ENCODE results near the gene NOP14.

Gene NOP14

DNA sequence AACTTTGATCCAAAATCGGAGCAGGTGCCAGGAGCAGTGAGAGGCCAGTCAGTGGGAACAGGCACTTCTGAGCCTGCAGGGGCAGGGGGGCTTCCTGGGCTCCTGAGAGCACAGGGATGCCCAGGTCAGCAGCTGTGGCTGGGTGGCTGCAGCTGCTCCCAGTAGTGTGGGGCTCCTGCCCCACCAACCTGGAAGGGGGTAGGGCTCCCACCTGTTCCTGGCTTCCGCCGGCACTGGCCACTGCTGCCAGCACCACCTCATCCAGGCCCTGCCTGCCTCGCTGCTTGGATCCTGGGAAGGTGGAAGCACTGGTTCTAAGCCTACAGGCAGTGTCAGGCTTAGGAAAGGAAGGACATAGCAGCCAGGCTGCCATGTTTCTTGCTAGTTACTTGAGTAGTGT is 18.8 kb upstream of the NOP14 start:
- H3K4me3 ChIP-seq (ENCODE audit: low read length): no peak overlapping the region
- H3K27me3 ChIP-seq (ENCODE audit: insufficient read depth, low read length): no peaks in the 10 kb centered on the region
- no peaks in the 10 kb centered on the region for H3K36me3 ChIP-seq (ENCODE audit: insufficient read depth, low read depth, low read length)
- H3K9me3 ChIP-seq (ENCODE audit: insufficient read depth, low read depth, low read length): peaks cover 15% of the 10 kb centered on the region
- no peaks in the 10 kb centered on the region; the same call in 1 of the 2 replicates for H3K4me1 ChIP-seq (ENCODE audit: insufficient read depth, low read length)
- no peak overlapping the region for H3K27ac ChIP-seq (ENCODE audit: low read length)
- H3K9ac ChIP-seq (ENCODE audit: low read depth, low read length): no peak overlapping the region

DNA sequence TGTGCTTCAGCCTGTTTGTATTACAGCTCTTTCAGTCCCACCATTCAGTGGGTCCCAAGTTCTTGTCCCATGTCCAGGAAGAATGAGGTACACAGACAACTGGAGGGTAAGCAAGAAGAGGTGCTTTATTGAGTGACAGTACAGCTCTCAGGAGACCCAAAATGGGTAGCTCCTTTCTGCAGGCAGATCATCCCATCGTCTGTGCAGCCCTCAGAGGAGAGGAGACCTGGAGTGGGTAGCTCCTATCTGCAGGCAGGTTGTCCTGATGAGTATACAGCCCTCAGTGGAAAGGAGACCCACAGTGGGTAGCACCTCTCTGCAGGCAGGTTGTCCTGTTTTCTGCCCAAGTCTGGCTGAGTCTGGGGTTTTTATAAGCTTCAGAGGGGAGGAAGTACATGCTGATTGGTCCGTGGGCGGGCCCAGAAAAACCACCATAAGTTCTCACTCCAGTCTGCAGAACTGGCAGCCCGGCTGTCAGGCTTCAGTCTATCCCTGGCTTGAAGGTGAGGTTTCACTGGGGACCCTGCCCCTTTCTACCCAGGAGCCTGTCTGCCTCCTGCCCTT is 18.1 kb upstream of the NOP14 start:
- Histone ChIP-seq H3K9me3 (ENCODE audit: insufficient read depth, low read depth, low read length) (peaks cover 15% of the 10 kb centered on the region), H3K4me3 (ENCODE audit: low read length) (no peak overlapping the region), H3K4me1 (ENCODE audit: insufficient read depth, low read length) (no peaks in the 10 kb centered on the region; the same call in 1 of the 2 replicates), H3K27ac (ENCODE audit: low read length) (no peak overlapping the region), H3K9ac (ENCODE audit: low read depth, low read length) (no peak overlapping the region), H3K36me3 (ENCODE audit: insufficient read depth, low read depth, low read length) (no peaks in the 10 kb centered on the region), H3K27me3 (ENCODE audit: insufficient read depth, low read length) (no peaks in the 10 kb centered on the region)

DNA sequence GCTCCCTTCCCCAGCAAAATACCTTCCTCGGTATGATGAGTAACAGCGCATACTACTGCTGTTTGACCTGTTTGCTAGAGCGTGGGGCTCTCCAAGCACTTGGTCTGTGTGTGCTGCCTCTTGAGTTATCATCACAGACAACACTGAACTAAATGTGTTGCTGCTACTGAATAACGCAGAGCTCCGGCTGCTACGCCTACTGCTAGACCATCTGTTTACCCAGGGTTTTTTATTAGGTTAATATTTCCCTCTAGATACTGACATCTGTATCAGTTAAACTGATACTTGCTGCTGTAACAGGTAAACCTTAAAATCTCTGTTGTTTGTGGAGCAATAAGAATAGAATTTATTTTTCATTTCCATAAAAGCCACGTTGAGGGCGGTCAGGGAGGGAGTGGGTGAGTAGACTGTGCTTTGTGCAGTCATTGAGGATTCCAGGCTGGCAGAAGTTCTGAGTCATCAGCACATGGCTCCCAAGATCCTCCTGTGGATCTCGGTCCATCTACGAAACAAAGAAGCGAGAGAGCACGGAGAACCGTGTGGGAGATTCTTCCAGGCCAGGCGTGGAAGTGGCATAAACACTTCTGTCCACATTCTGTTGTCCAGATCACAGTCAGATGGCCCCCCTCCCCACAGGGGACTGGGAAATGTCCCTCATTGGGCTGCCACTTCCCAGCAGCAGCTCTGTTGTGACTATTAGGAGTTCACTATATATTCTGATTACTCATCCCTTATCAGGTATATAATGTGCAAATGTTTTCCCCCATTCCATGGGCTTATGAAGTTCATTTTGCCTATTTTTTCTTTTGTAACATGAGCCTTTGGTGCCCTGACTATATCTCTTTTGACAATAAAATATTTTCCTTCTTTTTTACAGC is 14.2 kb upstream of the NOP14 start:
- Histone ChIP-seq H3K4me1 (ENCODE audit: insufficient read depth, low read length) (no peaks in the 10 kb centered on the region; the same call in 1 of the 2 replicates), H3K27ac (ENCODE audit: low read length) (no peak overlapping the region), H3K9ac (ENCODE audit: low read depth, low read length) (no peak overlapping the region), H3K4me3 (ENCODE audit: low read length) (no peak overlapping the region), H3K9me3 (ENCODE audit: insufficient read depth, low read depth, low read length) (peaks cover 15% of the 10 kb centered on the region), H3K27me3 (ENCODE audit: insufficient read depth, low read length) (no peaks in the 10 kb centered on the region), H3K36me3 (ENCODE audit: insufficient read depth, low read depth, low read length) (no peaks in the 10 kb centered on the region)

DNA sequence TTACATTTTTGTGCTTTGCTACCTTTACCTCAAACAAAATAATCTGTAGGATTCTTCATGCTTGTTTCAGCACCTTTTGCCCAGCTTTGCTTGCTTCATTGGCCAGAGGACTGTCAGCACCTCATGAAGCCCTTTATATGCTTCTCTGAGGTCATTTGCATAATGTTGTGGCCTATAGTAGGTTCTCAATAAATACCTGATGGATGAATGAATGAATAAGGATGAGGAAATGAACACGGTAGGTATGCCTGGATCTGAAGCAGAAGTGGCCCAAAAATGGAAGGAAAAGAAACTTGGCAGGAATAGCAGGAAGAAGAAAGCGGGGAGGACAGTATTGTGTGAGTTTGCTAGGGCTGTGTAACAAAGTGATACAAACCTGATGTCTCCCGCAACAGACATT is 8.1 kb upstream of the NOP14 start:
- Histone ChIP-seq H3K36me3 (ENCODE audit: insufficient read depth, low read depth, low read length) (no peaks in the 10 kb centered on the region), H3K9me3 (ENCODE audit: insufficient read depth, low read depth, low read length) (no peaks in the 10 kb centered on the region), H3K27ac (ENCODE audit: low read length) (no peak overlapping the region), H3K4me1 (ENCODE audit: insufficient read depth, low read length) (no peaks in the 10 kb centered on the region; the same call in 1 of the 2 replicates), H3K4me3 (ENCODE audit: low read length) (no peak overlapping the region), H3K27me3 (ENCODE audit: insufficient read depth, low read length) (no peaks in the 10 kb centered on the region), H3K9ac (ENCODE audit: low read depth, low read length) (no peak overlapping the region)

DNA sequence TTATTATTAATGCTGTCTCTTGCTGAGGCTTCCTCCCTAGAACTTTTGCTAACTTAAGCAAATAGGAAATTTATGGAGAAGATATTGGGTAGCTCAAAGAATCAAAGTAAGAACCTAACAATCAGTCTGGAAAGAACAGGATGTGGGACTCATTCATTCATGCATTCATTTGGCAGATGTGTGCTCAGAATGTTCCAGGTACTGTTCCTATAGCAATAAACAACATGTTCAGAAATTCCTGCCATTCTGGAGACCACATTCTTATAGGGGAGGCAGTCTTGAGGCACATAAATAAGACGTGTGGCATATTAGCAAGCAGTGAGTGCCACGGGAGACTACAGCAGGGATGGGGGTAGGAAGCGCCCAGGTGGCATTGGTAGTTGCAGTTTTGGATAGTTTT is 5.2 kb upstream of the NOP14 start:
- Histone ChIP-seq H3K9me3 (ENCODE audit: insufficient read depth, low read depth, low read length) (no peaks in the 10 kb centered on the region), H3K27me3 (ENCODE audit: insufficient read depth, low read length) (peaks cover 16% of the 10 kb centered on the region), H3K4me1 (ENCODE audit: insufficient read depth, low read length) (no peaks in the 10 kb centered on the region; the same call in 1 of the 2 replicates), H3K27ac (ENCODE audit: low read length) (no peak overlapping the region), H3K36me3 (ENCODE audit: insufficient read depth, low read depth, low read length) (no peaks in the 10 kb centered on the region), H3K4me3 (ENCODE audit: low read length) (no peak overlapping the region), H3K9ac (ENCODE audit: low read depth, low read length) (no peak overlapping the region)

DNA sequence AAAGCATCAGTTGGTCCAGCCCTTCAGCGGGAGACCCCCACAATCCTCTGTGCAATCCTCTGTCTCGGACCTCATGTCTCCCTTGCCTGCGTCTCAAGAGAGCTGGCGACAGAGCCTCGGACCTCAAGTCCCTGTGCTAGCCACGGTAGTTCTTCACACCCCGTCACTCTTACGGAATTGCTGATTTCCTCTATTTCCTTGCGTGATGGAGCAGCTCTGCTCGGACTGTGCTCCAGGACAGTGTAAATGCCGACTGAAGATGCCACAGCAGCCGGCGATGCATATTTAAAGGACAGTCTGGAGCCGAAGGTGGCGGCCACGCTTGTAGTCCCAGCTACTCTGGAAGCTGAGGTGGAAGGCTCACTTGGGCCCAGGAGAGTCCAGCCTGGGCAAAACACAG is 2.1 kb upstream of the NOP14 start:
- H3K9me3 ChIP-seq (ENCODE audit: insufficient read depth, low read depth, low read length): no peaks in the 10 kb centered on the region
- H3K9ac ChIP-seq (ENCODE audit: low read depth, low read length): no peak overlapping the region
- H3K4me1 ChIP-seq (ENCODE audit: insufficient read depth, low read length): peaks cover 3% of the 10 kb centered on the region
- peaks cover 16% of the 10 kb centered on the region for H3K27me3 ChIP-seq (ENCODE audit: insufficient read depth, low read length)
- no peak overlapping the region for H3K27ac ChIP-seq (ENCODE audit: low read length)
- no peak overlapping the region for H3K4me3 ChIP-seq (ENCODE audit: low read length)
- no peaks in the 10 kb centered on the region; the same call in 1 of the 2 replicates for H3K36me3 ChIP-seq (ENCODE audit: insufficient read depth, low read depth, low read length)

DNA sequence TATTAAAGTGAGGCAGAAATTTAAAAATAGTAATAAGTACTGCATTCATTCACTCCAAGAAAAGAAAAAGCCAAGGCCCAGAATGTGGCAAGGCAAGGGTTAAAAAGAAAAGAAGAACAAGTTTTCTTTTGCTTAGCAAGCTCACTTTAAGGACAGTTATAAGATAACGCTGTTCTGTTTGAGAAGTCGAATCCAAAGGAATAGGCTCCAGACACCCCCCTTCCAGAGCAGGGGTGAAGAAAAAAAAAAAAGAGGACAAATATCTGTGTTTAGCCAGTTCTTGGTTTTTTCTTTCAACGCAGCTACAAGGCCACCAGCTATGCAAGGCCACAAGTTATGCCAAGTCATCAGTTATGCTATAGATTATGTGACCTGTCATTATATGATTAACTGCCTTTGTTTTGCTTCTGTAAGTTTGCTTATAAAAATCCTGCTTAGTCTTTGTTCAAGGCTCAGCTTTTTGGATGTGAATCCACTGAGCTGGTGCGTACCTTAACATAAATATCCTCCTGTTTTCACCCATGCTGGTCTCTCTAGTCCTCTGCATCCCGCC is 1.6 kb upstream of the NOP14 start:
- Histone ChIP-seq H3K4me3 (ENCODE audit: low read length) (no peak overlapping the region; the same call in 1 of the 2 replicates), H3K27me3 (ENCODE audit: insufficient read depth, low read length) (peaks cover 16% of the 10 kb centered on the region), H3K4me1 (ENCODE audit: insufficient read depth, low read length) (peaks cover 3% of the 10 kb centered on the region), H3K36me3 (ENCODE audit: insufficient read depth, low read depth, low read length) (no peaks in the 10 kb centered on the region; the same call in 1 of the 2 replicates), H3K9ac (ENCODE audit: low read depth, low read length) (no peak overlapping the region), H3K9me3 (ENCODE audit: insufficient read depth, low read depth, low read length) (no peaks in the 10 kb centered on the region), H3K27ac (ENCODE audit: low read length) (no peak overlapping the region)

DNA sequence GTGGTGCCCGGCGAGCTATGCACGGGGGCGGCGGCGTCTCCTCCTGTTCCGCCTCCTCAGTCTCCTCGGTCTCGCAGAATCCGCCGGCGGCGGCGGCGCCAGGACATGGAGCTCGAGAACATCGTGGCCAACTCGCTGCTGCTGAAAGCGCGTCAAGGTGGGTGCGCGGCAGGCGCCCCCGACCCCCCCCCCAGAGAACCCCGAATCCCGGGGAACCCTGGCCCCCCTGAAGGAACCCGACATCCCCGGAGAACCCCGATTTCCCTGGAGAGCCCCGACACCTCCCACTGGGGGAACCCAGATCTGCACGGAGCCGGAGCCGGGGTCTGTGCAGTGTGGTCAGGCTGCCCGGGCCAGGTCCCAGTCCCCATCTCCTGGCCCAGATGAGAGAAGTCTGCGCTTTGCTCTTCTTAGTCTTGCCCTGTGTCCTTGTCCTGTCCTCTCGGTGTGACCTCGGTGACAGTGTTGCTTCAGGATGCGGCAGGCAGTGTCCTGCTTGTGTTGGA is 813 bp upstream of the NOP14 start:
- Histone ChIP-seq H3K9me3 (ENCODE audit: insufficient read depth, low read depth, low read length) (no peaks in the 10 kb centered on the region; the same call in 1 of the 2 replicates), H3K27ac (ENCODE audit: low read length) (no peak overlapping the region), H3K4me1 (ENCODE audit: insufficient read depth, low read length) (peaks cover 3% of the 10 kb centered on the region)

DNA sequence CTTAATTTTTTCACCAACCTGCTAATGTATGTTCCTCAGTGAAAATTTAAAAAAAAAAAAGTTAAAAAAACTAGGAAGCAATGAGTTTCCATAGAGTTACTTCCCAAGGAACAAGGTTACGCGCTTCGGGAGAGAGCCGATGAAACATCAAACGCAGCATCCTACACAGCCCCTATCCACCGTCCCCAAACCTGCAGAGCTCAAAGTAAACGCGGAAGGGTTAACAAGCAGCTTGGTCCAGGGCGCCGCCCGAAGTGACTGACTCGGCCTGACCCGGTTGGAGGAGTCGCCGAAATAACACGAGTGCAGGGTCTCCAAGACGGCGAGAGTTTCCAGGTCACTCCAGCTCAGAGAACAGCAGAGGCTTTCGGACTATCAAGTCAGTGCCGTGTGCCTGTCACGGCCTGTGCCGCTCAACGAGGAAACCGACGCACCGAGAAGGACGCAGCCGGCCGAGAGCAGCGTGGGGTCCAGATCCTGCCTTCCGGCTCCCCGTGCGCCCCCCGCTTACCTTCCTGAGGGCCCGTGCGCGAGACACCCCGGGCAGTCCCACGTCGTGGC is 512 bp downstream of the NOP14 start:
- H3K4me1 ChIP-seq (ENCODE audit: insufficient read depth, low read length): peaks cover 3% of the 10 kb centered on the region
- peak overlapping the region; percentile 49 for H3K27ac ChIP-seq (ENCODE audit: low read length)
- H3K27me3 ChIP-seq (ENCODE audit: insufficient read depth, low read length): peaks cover 16% of the 10 kb centered on the region
- H3K9me3 ChIP-seq (ENCODE audit: insufficient read depth, low read depth, low read length): no peaks in the 10 kb centered on the region; the same call in 1 of the 2 replicates
- peak overlapping the region; percentile 84 for H3K9ac ChIP-seq (ENCODE audit: low read depth, low read length)
- peak overlapping the region; percentile 93 for H3K4me3 ChIP-seq (ENCODE audit: low read length)
- H3K36me3 ChIP-seq (ENCODE audit: insufficient read depth, low read depth, low read length): peaks cover 14% of the 10 kb centered on the region

More for the DNA sequence above, 813 bp upstream of the NOP14 start:
- Histone ChIP-seq H3K36me3 (ENCODE audit: insufficient read depth, low read depth, low read length) (peaks cover under 1% of the 10 kb centered on the region), H3K4me3 (ENCODE audit: low read length) (peak overlapping the region; percentile 93), H3K27me3 (ENCODE audit: insufficient read depth, low read length) (peaks cover 16% of the 10 kb centered on the region), H3K9ac (ENCODE audit: low read depth, low read length) (no peak overlapping the region)

DNA sequence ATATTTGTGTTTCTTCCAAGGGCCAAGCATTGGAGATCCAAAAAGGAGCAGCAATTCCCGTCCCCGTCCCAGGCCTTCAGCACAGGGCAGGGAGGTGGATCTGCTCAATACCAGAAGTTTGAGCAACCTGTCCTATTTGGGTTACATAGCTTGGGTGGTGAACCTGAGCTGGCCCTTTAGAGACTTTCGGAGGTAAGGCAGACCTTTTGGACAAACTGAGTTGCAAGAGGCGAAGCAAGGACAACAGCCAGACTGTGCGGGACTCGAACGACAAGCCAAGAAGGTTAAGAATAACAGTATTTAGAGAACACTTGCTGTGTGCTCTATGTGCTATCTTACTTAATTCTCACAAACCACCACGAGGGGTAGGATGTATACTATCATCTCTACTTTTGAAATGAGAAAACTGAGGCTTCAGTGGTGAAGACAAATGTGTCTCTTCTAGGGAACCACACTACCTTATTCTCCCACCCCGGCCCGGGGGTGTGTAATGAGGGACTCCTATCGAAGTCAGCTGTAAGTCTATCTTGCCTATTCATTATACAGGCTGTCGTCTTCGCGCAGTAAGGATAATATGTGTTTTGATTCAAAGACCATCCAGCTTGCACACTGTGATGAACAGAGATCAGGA is 1.3 kb downstream of the NOP14 start:
- Histone ChIP-seq H3K36me3 (ENCODE audit: insufficient read depth, low read depth, low read length) (peaks cover 22% of the 10 kb centered on the region), H3K4me1 (ENCODE audit: insufficient read depth, low read length) (peaks cover 3% of the 10 kb centered on the region), H3K27me3 (ENCODE audit: insufficient read depth, low read length) (peaks cover 16% of the 10 kb centered on the region), H3K4me3 (ENCODE audit: low read length) (peak overlapping the region; percentile 93), H3K9me3 (ENCODE audit: insufficient read depth, low read depth, low read length) (no peaks in the 10 kb centered on the region; the same call in 1 of the 2 replicates), H3K9ac (ENCODE audit: low read depth, low read length) (peak overlapping the region; percentile 84), H3K27ac (ENCODE audit: low read length) (no peak overlapping the region)

DNA sequence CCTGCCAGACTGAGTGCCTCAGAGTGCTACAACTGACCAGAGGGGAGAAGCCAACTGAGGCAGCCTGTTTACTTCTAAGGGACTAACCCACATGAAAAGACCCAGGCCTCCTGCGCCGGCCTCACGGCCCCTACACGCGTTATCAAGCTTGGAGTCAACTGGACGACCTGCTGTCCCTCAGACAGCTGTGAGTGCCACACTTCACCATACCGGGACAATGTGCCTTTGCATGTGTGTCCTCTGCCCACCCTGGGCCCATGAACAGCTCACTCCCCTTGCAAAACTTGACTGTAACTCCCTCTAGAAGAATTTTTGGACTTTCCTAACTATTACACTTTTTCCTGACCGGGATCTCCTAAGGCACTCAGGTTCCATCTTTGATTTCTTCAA is 1.8 kb downstream of the NOP14 start:
- peak overlapping the region; percentile 93 for H3K4me3 ChIP-seq (ENCODE audit: low read length)
- peaks cover 4% of the 10 kb centered on the region for H3K9me3 ChIP-seq (ENCODE audit: insufficient read depth, low read depth, low read length)
- H3K36me3 ChIP-seq (ENCODE audit: insufficient read depth, low read depth, low read length): peaks cover 27% of the 10 kb centered on the region
- H3K27ac ChIP-seq (ENCODE audit: low read length): no peak overlapping the region
- H3K27me3 ChIP-seq (ENCODE audit: insufficient read depth, low read length): peaks cover 16% of the 10 kb centered on the region
- H3K9ac ChIP-seq (ENCODE audit: low read depth, low read length): no peak overlapping the region; the same call in 1 of the 2 replicates
- peaks cover 3% of the 10 kb centered on the region for H3K4me1 ChIP-seq (ENCODE audit: insufficient read depth, low read length)

Measured in iPS-20b (cell line).